Endothelial cell of umbilical vein (primary cell): ENCODE data around the gene WDR6. TPM values are rescaled to one million over a fixed set of nuclear protein-coding genes. Genes with fewer than 3 reads are reported as not detected.
A peak's percentile ranks its signal among the peaks of the same experiment; 100 is the strongest.

Experiments used
- BruUV-seq: library from RNA; stranded (reverse); fragments of 400-500 nt; replicated peaks from 2 replicates; lab custom pipeline; 2021; lab: Mats Ljungman, UMichigan
- CTCF ChIA-PET: fragments of 300-600, 350-600 bp; sonication (Branson Sonifier 250); formaldehyde crosslinking; loops from one replicate; lab custom pipeline; 2021; ENCODE audit warnings: antibody characterized with exemption, inconsistent platforms; lab: Charles Lee
- POLR2A ChIA-PET: fragments of 300-600, 350-600 bp; sonication (Branson Sonifier 250); formaldehyde crosslinking; loops from one replicate; lab custom pipeline; 2021; ENCODE audit warnings: antibody characterized with exemption, inconsistent platforms; lab: Charles Lee
- DNase-seq: peaks from one replicate; pipeline ENCODE4 v3.0.0-alpha.2; 2011; ENCODE audit warnings: low read depth, low spot score
- FAIRE-seq: peaks from 2 replicates; lab custom pipeline; 2011; peaks lifted over from hg19 to GRCh38; lab: Jason Lieb, UNC
- H2AFZ ChIP-seq: 2 replicates; pipeline ENCODE4 v1.6.0; 2012; ENCODE audit warnings: low read depth, low read length, control low read depth, inconsistent platforms
- H3K27ac ChIP-seq: 2 replicates; pipeline ENCODE4 v1.5.1; 2011; ENCODE audit warnings: low read depth, mild to moderate bottlenecking, control low read depth, low read length, moderate library complexity; ENCODE audit not compliant: insufficient read depth
- H3K27me3 ChIP-seq, 2 experiments: 2 replicates each; pipeline versions ENCODE4 v1.6.0 to v1.6.1; 2011; ENCODE audit warnings: low read length in 2 of 2, mixed read lengths in 1 of 2; ENCODE audit not compliant: control insufficient read depth in 2 of 2, insufficient read depth in 2 of 2
- H3K36me3 ChIP-seq, 2 experiments: 2 replicates in 1 of 2; 3 replicates in 1 of 2; pipeline ENCODE4 v1.5.1; 2011; ENCODE audit warnings: low read length in 2 of 2, mild to moderate bottlenecking in 1 of 2, moderate library complexity in 1 of 2; ENCODE audit not compliant: control insufficient read depth in 2 of 2, insufficient read depth in 2 of 2; ENCODE audit errors: extremely low read depth in 1 of 2
- H3K4me1 ChIP-seq: 3 replicates; pipeline ENCODE4 v1.5.1; 2011; ENCODE audit warnings: mild to moderate bottlenecking, low read length; ENCODE audit not compliant: control insufficient read depth, insufficient read depth; ENCODE audit errors: extremely low read depth
- H3K4me2 ChIP-seq: 2 replicates; pipeline ENCODE4 v1.6.1; 2011; ENCODE audit warnings: low read length, control low read depth, mixed read lengths; ENCODE audit not compliant: insufficient read depth
- H3K4me3 ChIP-seq, 3 experiments: fragments of 200-600 bp in 1 of 3; sonication (generic), shearing (Covaris generic) in 1 of 3; replicated peaks in 1 of 3; 2 replicates each; pipeline ENCODE4 v1.5.1; 2011 to 2016; ENCODE audit warnings: control low read depth in 3 of 3, low read length in 3 of 3, mild to moderate bottlenecking in 2 of 3, inconsistent platforms in 1 of 3, low read depth in 1 of 3, moderate library complexity in 1 of 3; ENCODE audit not compliant: insufficient read depth in 1 of 3
- H3K79me2 ChIP-seq: 2 replicates; pipeline ENCODE4 v1.6.0; 2012; ENCODE audit warnings: low read length, inconsistent platforms; ENCODE audit not compliant: control insufficient read depth, insufficient read depth
- H3K9ac ChIP-seq: replicated peaks from 2 replicates; pipeline ENCODE3; 2011; ENCODE audit warnings: low read length, control low read depth; ENCODE audit not compliant: insufficient read depth; ENCODE audit errors: extremely low read depth
- H3K9me1 ChIP-seq: replicated peaks from 3 replicates; pipeline ENCODE4 v1.6.0; 2011; ENCODE audit warnings: mild to moderate bottlenecking, low read length; ENCODE audit not compliant: control insufficient read depth, insufficient read depth; ENCODE audit errors: extremely low read depth
- H3K9me3 ChIP-seq: replicated peaks from 2 replicates; pipeline ENCODE4 v1.5.1; 2012; ENCODE audit warnings: low read length, inconsistent platforms; ENCODE audit not compliant: control insufficient read depth, insufficient read depth
- H4K20me1 ChIP-seq: replicated peaks from 2 replicates; pipeline ENCODE3; 2011; ENCODE audit warnings: mild to moderate bottlenecking, low read length; ENCODE audit not compliant: control insufficient read depth, insufficient read depth; ENCODE audit errors: extremely low read depth
- EZH2 ChIP-seq: IDR thresholded peaks from 2 replicates; pipeline ENCODE4 v1.6.1; 2012; ENCODE audit warnings: borderline replicate concordance, low read depth, mild to moderate bottlenecking, moderate library complexity, low read length, inconsistent platforms; ENCODE audit not compliant: severe bottlenecking
- FOS ChIP-seq: IDR thresholded peaks from 2 replicates; pipeline ENCODE4 v1.6.1; 2011; ENCODE audit warnings: mild to moderate bottlenecking, low read length, moderate library complexity, borderline replicate concordance; ENCODE audit not compliant: insufficient read depth
- GATA2 ChIP-seq: IDR thresholded peaks from 2 replicates; pipeline ENCODE4 v1.7.0; 2011; ENCODE audit warnings: low read depth, mild to moderate bottlenecking, moderate library complexity, mixed read lengths, low read length; ENCODE audit not compliant: insufficient read length, insufficient read depth
- JUN ChIP-seq: IDR thresholded peaks from 2 replicates; pipeline ENCODE4 v1.6.1; 2011; ENCODE audit warnings: borderline replicate concordance, low read depth; ENCODE audit not compliant: insufficient read length, insufficient read depth
- MAX ChIP-seq: IDR thresholded peaks from 2 replicates; pipeline ENCODE4 v1.6.1; 2011; ENCODE audit not compliant: insufficient read depth, insufficient read length
- MYC ChIP-seq: IDR thresholded peaks from one replicate; pipeline ENCODE4 v1.6.1; 2011; ENCODE audit warnings: mild to moderate bottlenecking, low read depth, low read length
- POLR2A ChIP-seq: IDR thresholded peaks from 2 replicates; pipeline ENCODE4 v1.6.1; 2012; ENCODE audit warnings: low read depth, mild to moderate bottlenecking, control low read depth, low read length
- POLR2AphosphoS5 ChIP-seq: IDR thresholded peaks from 2 replicates; pipeline ENCODE4 v1.6.1; 2012; ENCODE audit warnings: low read depth, mild to moderate bottlenecking, control low read depth, low read length, moderate library complexity; ENCODE audit not compliant: insufficient read depth
- dilution Hi-C: fragments of 300-500 bp; cut with MboI; formaldehyde crosslinking; loops from one replicate; pipeline ENCODE4 v1.15.0; 2019; ENCODE audit warnings: low sequenced_read_pairs; ENCODE audit not compliant: extremely low pct_ligation_motif_present
- intact Hi-C: fragments of 100-400 bp; cut with micrococcal nuclease; formaldehyde crosslinking; loops from one replicate; pipeline ENCODE4 v1.10.0; 2022
- polyA plus RNA-seq, 4 experiments: library from polyadenylated mRNA; depleted of rRNA in 3 of 4; stranded (reverse) in 3 of 4; unstranded in 1 of 4; fragments of >200 nt; gene quantifications; 2 replicates each; pipeline versions ENCODE4 v1.2.1 to v1.2.3, GENCODE V29; 2011 to 2012; ENCODE audit warnings: missing spikeins in 1 of 4
- total RNA-seq: library from RNA; stranded (reverse); gene quantifications from 2 replicates; pipeline ENCODE4 v1.2.3, GENCODE V29; 2021
- TF ChIP-seq, protein P1 (sequence below), 2 donors: IDR thresholded peaks; 1 replicate in 1 of 2; 2 replicates in 1 of 2; pipeline ENCODE4 v1.5.1; 2011; ENCODE audit warnings: low read length in 2 of 2, mild to moderate bottlenecking in 2 of 2, moderate library complexity in 2 of 2, control low read depth in 1 of 2, inconsistent platforms in 1 of 2, low read depth in 1 of 2; ENCODE audit not compliant: insufficient read depth in 1 of 2; ENCODE audit errors: extremely low read depth in 1 of 2

WDR6 gene
- total and polyA plus RNA-seq, 2 donors (not counting 3 experiments of a cell fraction or from before 2014, with no cell fraction given) = 192 to 319 TPM

DNA sequence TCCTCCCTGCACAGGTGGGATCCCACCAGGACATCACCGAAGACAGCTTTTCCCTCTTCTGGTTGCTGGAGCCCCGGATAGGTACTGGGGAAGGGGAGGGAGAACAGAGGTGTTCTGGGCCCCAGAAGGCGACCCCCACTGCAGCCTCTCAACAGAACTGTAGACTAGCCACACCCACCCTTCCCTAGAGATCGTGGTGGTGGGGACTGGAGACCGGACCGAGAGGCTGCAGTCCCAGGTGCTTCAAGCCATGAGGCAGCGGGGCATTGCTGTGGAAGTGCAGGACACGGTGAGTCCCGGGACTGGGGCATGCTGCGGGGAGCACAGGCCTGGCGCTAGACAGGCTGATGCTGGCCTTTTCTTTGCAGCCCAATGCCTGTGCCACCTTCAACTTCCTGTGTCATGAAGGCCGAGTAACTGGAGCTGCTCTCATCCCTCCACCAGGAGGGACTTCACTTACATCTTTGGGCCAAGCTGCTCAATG lies 15.5 kb downstream of the WDR6 start:
- H3K9me1 ChIP-seq = no peaks in the 10 kb centered on the region
- dilution Hi-C loops = no loop called here
- peak overlapping the region; percentile 95 for H3K27ac ChIP-seq
- H3K4me1 ChIP-seq = peaks cover 25% of the 10 kb centered on the region
- peaks cover 43% of the 10 kb centered on the region for H3K79me2 ChIP-seq
- ChIA-PET CTCF (interaction anchor here (0.9 to 8.3 kb wide), 9 partner anchors 9 to 426 kb away, joined by 3 to 127 read pairs (median 6); partner anchors contain the start of genes P4HTM, QRICH1, USP19 and WDR6), POLR2A (interaction anchor here (0.6 to 3.8 kb wide), 6 partner anchors 9 to 507 kb away, joined by 4 to 19 read pairs (median 6); partner anchors contain the start of genes QRICH1 and WDR6)
- intact Hi-C loops = loop anchor here (1.0 kb wide), 1 partner anchor 175 kb away; the partner anchor contains the start of gene PRKAR2A
- no peaks in the 10 kb centered on the region for H3K9me3 ChIP-seq
- FAIRE-seq (no peak), DNase-seq (no peak)
- H3K36me3 ChIP-seq = peaks cover 13 to 27% of the 10 kb centered on the region in 2 experiments
- no peaks in the 10 kb centered on the region for H3K27me3 ChIP-seq
- no peak for TF ChIP-seq MYC
- TF ChIP-seq POLR2AphosphoS5 = no peak
- no peak for TF ChIP-seq GATA2
- no peak for TF ChIP-seq EZH2
- TF ChIP-seq JUN = no peak
- TF ChIP-seq, protein P1, sequence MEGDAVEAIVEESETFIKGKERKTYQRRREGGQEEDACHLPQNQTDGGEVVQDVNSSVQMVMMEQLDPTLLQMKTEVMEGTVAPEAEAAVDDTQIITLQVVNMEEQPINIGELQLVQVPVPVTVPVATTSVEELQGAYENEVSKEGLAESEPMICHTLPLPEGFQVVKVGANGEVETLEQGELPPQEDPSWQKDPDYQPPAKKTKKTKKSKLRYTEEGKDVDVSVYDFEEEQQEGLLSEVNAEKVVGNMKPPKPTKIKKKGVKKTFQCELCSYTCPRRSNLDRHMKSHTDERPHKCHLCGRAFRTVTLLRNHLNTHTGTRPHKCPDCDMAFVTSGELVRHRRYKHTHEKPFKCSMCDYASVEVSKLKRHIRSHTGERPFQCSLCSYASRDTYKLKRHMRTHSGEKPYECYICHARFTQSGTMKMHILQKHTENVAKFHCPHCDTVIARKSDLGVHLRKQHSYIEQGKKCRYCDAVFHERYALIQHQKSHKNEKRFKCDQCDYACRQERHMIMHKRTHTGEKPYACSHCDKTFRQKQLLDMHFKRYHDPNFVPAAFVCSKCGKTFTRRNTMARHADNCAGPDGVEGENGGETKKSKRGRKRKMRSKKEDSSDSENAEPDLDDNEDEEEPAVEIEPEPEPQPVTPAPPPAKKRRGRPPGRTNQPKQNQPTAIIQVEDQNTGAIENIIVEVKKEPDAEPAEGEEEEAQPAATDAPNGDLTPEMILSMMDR (IDR thresholded peaks at IDR 0.05; ENCODE audit: extremely low read depth in 1 of 2, insufficient read depth in 1 of 2, low read depth in 1 of 2, low read length in 2 of 2) = no peak
- no peak for TF ChIP-seq MAX
- no peak for TF ChIP-seq FOS
- no peak for TF ChIP-seq POLR2A
- peak overlapping the region; percentile 96 for H3K9ac ChIP-seq
- peak overlapping the region; percentile 85 for H3K4me2 ChIP-seq
- no peaks in the 10 kb centered on the region for H4K20me1 ChIP-seq
- peak overlapping the region; percentile 39 to 59 (median 57) for H3K4me3 ChIP-seq
- no TSS peak for BruUV-seq
- H2AFZ ChIP-seq = no peak overlapping the region
